GM19240 (cell line): Measurements from ENCODE around the gene SLC2A5.

Experiments used
- DNase-seq: peaks from one replicate; pipeline ENCODE4 v3.0.0; 2011; ENCODE audit warnings: low spot score; ENCODE audit not compliant: insufficient read length

The SLC2A5 gene

DNA sequence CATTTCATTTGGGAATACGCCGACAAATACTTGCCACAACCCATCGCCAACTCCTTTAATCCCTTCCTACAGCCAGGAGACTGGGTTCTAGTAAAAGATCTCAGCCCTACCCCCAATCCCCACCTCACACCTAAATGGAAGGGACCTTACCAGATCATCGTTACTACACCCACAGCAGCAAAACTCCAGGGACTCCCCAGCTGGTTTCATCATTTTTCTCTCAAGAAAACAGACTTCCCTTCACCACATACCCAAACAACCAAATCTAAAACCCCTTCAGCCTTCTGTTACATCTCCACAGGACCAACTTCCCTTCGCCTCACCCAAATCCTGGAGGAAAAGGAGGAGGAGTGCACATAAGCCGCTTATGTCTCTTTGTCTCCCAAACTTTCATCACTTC is 23.7 kb upstream of the SLC2A5 start:
- DNase-seq: no peak

DNA sequence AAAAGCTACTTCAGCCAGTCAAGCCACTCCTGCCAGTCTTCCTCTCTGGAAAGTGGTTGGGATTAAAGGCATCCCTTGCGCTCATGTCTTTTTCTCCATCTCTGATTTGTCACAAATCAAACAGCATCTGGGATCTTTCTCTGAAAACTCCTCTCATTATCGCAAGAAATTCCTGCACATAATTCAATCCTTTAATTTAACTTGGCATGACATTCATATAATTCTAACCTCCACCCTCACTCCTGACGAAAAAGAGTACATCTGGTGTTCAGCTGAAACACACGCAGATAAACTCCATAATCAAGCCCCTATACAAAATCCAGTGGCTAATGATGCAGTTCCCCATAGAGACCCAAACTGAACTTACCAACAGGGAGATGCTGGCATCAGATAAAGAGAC is 19.4 kb upstream of the SLC2A5 start:
- DNase-seq: no peak

DNA sequence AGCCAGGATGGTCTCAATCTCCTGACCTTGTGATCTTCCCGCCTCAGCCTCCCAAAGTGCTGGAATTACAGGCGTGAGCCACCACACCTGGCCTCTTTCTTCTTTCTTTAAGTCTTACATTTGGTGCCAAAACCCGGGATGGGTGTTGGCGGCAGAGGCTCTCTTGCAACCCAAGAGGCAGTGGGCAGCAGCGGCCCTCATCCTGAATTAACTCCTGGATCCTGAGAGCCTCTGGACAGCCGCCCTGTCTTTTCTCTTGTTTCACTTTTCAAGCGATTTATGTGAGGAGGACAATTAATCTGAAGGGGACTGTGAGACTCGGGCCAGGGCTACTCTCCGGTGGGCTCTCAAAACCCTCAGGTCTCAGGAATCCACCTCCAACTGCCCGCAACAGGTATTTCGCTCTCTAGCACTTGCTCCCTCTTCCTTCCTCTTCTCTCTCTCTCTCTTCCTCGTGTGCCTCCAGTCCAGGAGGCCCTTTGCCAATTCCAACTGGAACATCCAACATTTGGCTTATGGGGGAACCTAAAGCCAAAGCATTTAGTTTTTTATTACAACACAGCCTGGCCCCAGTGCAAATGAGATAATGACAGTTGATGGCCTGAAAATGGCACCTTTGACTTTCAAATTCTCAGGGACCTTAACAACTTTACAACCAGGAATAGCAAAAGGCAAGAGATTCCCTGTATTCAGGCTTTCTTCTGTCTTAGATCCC is 18.1 kb upstream of the SLC2A5 start:
- DNase-seq: no peak

DNA sequence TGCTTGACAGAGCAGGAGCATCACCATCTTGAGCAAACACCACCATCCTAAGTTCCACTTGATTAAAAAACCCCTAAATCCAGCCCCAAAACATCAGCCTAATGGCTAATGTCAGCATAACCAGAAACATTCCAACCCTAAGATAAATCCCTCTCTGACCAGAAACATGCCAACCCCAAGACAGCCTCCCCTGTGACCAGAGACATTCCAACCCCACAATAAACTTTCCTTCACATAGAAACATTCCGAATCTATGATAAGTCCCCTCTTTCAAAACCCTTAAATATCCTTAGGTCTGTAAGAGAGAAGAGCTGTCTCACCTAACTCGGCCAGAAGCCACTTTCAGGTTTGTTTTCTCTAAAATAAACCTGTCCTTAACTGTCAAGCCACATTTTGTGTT is 17.4 kb upstream of the SLC2A5 start:
- DNase-seq: no peak

DNA sequence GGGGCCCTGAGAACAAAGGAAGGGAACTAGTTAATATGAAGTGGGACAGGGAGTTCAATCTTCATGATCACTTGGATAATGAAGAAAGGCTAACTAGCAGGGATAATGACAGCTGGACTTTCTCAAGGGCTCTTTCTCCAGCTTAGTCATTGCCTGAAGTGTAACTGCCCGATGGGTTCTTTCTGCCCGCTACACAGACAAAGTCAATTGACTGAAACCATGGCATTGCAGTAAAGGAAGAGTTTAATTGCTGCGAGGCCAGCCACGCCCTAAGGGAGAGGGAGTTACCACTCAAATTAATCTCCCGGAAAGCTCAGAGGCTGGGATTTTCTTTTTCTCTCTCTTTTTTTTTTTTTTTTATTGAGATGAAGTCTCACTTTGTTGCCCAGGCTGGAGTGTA is 16.6 kb upstream of the SLC2A5 start:
- no peak for DNase-seq

DNA sequence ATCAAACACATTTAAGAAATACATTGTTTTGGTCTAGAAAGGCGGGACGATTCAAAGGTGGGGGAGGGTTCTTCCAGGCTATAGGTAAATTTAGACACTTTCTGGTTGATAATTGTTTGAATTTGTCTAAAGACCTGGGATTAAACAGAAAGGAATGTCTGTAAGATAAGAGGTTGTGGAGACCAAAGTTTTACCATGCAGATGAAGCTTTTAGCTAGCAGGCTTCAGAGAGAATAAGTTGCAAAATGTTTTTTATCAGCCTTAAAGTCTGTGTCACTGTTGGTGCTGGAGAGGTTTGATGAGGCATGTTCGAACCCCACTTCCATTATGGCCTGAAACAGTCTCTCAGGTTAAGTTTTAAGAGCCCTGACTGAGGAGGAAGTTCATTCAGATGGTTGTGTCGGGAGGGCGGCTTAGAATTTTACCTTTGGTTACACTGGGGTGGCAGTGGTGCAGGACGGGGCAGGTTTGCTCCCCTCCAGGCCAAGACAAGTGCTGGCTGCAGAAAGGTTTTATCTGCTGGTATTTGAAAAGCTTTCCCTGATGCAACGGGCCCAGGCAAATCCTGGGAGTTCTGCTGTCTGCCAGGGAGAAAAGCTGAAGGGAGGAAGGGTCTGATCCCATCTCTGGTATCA is 16.0 kb upstream of the SLC2A5 start:
- no peak for DNase-seq

DNA sequence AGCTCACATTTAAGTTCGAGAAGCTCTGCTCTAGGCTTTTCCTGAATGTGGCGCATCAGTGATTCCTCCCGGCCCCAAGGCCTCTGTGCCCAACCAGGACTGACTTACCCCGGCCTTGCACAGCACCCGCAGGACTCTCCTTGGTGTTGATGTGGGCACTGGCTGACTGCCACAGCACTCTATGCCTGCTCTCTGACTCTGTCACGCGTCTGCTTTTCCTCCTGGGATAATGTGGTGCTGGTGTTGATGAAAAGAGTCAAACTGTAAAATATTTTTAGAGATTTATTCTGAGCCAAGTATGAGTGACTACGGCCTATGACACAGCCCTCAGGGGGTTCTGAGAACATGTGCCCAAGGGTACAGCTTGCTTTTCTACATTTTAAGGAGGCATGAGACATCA is 15.5 kb upstream of the SLC2A5 start:
- no peak for DNase-seq

DNA sequence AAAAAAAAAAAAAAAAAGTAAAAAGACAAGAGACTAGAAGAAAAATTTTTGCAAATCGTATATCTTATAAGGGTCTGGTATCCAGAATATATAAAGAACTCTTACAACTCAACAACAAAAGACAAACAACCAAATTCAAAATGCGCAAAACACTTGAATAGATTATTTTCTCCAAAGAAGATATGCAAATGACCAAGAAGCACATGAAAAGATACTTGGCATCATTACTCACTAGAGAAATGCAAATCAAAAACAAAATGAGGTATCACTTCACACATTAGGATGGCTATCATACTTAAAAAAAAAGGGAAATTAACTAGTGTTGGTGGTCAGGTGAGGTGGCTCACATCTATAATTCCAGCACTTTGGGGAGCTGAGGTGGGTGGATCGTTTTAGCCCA is 12.0 kb upstream of the SLC2A5 start:
- DNase-seq: no peak

DNA sequence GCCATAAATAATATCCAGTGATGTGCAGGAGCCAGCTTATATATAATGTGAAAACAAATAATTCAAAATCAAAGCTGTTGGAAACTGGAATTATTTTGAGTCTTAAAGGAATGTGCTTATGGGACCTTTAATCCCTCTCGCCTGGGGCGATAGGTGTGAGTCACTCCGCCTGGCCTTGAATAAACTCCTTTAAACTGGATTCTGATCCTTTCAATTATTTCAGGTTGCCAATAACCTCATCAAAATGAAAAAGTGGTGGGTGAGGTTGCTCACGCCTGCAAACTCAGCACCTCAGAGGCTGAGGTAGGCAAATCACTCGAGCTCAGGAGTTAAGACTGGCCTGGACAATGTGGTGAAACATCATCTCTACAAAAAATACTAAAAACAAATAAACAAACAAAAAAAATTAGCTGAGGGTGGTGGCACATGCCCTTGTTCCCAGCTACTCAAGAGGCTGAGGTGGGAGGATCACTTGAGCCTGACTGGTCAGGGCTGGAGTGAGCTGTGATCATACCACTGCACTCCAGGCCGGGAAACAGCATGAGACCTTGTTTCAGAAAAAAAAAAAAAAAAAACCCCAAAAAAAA is 11.4 kb upstream of the SLC2A5 start:
- no peak for DNase-seq

DNA sequence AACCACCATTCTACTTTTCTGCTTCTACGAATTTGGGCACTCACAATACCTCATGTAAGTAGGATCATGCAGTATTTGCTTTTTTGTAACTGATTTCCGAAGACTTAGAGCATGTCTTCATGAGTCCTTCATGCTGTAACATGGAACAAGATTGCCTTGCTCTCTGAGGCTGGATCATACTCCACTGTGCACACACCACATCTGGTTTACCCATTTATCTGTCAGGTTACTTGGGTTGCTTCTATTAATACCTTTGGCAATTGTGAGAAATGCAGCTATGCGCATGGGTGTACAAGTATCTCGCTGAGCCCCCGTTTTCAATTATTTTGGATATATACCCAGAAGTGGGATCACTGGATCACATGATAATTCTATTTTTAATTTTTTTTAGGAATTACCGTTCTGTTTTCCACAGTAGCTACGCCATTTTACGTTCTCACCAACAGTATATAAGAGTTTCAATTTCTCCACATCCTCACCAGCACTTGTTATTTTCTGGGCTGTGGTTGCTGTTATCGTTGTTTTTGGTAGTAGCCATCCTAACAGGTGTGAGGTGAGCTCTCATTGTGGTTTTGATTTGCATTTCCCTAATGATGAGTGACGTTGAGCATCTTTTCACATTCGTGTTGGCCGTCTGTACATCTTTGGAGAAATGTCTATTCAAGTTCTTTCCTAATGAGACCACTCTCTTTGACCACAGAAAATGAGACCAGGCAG is 10.7 kb upstream of the SLC2A5 start:
- no peak for DNase-seq

DNA sequence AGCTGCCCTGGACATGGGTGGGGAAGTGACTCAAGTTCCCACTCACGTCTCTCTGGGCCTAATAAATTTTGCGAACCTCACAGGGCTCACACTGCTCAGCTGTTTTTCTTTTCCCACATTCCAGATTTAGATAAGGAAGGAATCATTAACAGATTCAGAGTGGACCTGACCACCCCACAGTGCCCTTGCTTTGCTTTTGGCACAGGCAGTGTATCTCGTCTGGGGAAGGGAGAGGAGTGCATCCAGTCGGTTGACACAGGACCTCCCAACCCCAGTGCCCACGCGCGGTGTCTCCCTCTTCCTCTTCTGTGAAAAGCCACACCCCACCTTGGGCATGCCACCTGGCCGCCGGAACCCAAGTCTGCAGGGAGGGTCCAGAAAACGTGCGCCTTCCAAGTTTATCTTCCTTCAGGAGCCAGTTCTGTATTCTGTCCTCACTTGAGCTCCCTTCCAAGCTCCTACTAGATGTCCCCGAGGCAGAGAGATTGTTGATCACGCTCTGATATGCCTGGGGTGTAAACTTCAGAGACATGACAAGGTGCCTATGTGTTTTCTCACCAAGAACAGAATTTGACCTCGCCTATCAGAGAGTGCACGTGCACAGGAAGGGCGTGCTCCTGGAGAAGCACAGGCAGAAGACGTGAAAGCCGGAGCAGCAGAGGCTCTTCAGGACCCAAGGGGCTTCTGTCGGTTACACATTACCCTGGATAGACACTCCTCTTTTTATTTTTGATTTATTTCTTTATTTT is 9.5 kb upstream of the SLC2A5 start:
- DNase-seq: no peak

DNA sequence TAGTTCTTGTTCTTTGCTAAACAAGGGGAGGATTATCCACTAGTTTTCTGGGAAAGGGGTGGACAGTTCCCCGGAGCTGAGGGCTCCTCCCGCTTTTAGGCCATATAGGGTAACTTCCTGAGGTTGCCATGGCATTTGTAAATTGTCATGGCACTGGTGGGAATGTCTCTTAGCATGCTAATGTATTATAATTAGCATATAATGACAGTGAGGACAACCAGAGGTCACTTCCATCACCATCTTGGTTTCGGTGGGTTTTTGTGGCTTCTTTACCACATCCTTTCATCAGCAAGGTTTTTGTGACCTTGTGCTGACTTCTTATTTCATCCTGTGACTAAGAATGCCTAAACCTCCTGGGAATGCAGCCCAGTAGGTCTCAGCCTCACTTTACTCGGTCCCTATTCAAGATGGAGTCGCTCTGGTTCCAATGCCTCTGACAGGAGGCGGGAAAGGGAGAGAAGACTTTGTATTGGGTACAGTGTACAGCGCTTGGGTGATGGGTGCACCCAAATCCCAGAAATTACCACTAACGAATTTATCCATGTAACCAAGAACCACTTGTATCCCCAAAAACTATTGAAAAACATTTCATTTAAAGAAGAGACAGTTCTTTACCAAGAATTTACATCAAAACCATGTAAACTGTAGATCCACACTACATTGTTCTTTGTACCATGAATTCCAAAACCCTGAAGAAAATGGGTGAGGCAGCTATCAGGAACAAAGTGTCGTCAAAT is 8.7 kb upstream of the SLC2A5 start:
- DNase-seq: no peak

DNA sequence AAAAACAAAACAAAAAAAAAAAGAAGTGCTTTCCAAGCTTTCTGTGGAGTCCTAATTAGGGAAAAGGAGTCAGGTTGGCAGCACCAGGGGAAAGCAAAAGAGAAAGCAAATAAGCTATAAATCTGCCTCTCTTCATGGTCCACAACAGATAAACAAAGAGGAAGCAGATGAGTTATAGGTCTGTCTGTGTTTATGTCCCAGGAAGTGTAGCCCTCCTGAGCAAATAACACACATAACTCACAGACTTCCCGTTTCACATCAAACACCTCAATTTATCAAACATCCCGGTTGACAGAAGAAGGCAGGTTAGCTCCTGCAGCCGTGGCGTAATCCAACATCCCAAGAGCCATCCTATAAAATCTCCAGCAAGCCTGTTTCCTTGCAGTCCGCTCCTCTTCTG is 5.6 kb upstream of the SLC2A5 start:
- no peak for DNase-seq

DNA sequence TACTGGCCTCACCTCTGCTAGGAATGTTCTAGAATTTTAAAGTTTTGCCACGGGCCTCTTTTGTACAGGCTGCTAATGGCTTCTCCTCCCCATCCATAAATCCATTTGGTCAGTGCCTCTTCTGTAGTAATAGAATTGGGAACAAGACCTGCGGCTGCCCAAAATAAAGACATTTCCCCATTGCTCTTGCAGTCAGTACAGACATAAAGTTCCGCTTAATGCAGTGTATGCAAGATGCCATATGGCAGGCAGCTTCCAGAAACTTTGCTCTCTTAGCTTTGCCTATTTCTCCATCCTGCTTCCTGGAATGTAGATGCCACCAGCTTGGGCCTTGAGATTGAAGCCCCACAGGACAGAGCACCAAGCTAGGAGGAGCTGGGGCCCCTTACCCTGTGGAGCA is 3.7 kb upstream of the SLC2A5 start:
- no peak for DNase-seq

DNA sequence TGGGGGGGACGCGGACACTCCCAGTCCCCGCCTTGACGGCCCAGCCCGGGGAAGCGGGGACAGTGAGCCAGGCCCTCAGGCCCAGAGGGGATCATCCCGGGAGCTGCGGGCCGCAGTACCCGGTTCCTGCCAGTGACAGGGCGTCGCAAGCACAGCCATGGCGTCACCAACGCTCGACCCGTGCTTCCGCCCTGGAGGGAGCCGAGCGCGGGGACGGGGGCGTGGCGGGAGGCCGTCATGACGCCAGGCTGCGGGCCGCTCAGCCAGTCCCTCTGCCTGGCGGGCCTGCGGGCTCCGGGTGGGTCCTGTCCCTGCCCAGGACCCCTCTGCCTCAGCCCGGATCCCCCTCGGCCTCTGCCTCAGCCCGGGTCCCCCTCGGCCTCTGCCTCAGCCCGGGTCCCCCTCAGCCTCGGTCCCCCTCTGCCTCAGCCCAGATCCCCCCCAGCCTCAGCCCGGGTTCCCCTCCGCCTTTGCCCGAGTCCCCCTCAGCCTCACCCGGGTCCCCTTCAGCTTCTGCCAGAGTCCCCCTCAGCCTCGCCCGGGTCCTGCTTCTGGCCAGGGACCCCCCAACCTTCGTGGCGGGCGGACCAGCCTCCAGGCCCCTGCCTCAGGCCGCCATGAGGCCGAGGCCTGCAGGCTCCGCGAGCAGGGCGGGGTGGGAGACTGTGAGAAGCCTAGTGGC is 2.3 kb upstream of the SLC2A5 start:
- no peak for DNase-seq

DNA sequence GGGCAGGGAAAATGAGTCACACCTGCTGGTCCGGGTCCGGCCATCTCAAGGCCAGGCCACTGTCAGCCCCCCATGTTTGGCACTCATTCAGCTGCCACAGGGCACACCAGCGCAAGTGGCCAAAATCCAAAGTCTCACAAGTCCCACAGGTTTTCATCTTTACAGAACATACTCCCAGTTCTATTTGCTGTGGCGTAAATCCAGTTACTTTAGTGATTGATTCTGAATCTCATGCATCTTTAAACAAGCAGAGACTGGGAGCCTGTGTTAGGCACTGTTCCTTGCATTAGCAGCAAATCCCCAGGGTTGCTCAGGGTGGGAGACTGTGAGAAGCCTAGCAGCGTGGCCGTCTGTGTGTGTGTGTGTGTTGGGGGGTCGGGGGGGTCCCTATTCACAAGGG is 1.1 kb upstream of the SLC2A5 start:
- DNase-seq: no peak

DNA sequence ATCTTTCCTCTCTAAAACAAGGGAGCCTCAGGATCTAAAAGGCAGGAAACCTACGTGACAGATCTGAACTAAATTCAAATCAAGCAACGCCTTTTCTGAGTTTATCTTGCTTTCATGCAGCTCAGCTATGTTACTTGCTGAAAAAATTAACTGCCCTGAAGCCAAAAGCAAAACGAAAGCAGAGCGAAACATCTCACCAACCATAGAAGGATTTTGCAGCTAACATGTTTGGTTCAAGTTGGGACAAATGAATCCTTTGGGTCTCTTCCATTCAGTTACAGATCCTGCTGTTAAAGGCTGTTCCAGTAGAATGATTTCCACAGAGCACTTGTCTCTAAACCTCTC is 482 bp downstream of the SLC2A5 start:
- DNase-seq: no peak

DNA sequence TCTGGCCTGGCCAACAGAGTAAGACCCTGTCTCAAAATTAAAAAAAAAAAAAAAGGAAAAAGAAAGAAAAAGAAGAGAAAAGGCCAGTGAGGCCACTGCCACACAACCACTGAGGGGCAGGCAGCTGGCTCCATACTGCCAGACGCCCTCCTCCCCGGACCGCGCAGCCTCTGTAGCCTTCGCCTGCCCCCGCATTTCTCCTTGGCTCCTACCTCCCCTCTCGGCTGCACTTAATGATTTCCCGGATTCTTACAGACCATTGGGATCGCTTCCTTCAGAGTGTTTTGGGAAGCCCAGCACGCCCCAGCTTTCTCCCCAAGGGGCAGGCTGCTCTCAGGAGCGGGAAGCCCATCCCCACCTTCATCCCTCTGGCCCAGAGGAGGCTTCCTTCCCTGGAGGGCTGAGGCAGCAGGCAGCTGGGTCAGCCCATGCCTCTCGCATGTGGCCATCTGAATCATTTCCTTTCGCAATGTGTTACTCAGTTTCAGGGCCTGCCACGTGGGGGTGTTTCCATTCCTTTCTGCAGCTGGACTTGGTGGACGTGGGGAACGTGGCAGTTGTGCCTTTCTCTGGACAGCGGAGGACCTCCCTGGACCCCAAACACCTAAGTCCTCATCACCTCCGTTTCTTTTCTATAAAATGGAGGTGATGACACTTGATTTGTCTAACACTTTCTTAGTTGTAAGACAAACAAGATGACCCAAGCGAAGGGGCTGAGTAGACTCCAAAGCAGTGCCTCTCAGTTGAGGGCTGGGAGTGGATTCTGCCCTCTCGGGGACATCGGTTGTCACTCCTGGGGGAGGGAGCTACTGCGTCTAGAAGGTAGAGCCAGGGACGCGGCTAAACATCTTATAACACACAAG is 2.3 kb downstream of the SLC2A5 start:
- DNase-seq: no peak

DNA sequence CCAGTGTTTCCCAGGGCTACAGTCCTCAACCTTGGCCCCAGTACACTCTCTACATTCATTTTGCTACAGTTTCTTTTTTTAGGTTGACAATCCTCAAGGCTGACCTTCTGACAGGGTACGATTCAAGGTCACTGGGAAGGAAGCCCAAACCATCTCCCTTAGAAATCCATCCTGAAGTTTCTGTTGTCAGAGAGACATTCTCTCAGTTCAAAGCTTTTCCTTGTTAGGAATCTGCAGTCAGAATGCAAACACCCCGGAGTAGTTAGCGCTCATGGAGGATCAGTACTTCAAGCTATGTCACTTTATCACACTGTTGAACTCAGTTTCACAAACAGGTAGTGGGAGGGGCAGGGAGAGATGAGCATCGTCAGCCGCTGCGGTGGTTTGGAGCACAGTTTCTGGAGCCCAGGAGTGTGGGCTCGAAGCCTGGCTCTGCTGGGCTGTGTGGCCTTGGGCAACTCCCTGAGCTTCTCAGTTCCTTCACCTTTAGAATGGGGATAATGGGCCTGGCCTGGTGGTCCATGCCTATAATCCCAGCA is 4.2 kb downstream of the SLC2A5 start:
- no peak for DNase-seq
